Measurements from ENCODE around the gene ACER3.

DNA sequence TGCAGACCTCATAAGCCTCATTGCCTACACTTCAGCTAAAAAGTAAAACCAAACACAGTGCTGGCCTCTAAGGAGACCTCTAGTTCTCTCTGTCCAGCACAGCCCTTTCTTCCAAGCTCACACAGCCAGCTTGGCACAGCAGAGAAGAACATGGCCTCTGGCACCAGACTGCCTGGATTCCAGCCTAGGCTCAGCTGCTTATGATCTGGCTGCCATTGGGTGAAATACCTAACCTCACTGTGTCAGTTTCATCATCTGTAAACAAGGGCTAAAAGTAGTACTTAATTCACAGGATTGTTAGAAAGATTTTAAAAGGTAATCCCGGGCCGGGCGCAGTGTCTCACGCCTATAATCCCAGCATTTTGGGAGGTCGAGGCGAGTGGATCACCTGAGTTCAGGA lies 9.9 kb upstream of the ACER3 start:
- TF ChIP-seq POLR2A (IDR thresholded peaks at IDR 0.05) (no peak), EP300 (IDR thresholded peaks at IDR 0.05) (no peak)

Measured in gastroesophageal sphincter (tissue), 2 donors.